ENCODE results near the gene IFT81. TPM values are rescaled to one million over a fixed set of nuclear protein-coding genes. Genes with fewer than 3 reads are reported as not detected.

The IFT81 gene
- total RNA-seq, 1 experiment from 2014 or later: 15.5 TPM

GRCh38 chr12:110186059-110186458 lies 61.9 kb downstream of the IFT81 start:
- intact Hi-C loops (cut with micrococcal nuclease; ENCODE audit: unreplicated experiment): no loop called here

GRCh38 chr12:110193196-110193595 lies 69.0 kb downstream of the IFT81 start:
- intact Hi-C loops (cut with micrococcal nuclease; ENCODE audit: unreplicated experiment): no loop called here
- in situ Hi-C loops (cut with HindIII; ENCODE audit: low pct_unique_long_range_greater_than_20kb, low sequenced_read_pairs): no loop called here
- POLR2A ChIA-PET: no interaction called here
- CTCF ChIA-PET: no interaction called here
- H3K9me3 ChIP-seq (ENCODE audit: control insufficient read depth, insufficient read depth, low read depth, low read length): no peaks in the 10 kb centered on the region
- TF ChIP-seq SIN3A (IDR thresholded peaks at IDR 0.05; ENCODE audit: borderline replicate concordance, insufficient read depth, low read depth, low read length): no peak
- TF ChIP-seq CTCF (IDR thresholded peaks at IDR 0.05): no peak
- TF ChIP-seq TCF7L2 (IDR thresholded peaks at IDR 0.05; ENCODE audit: low read depth, low read length): no peak
- TF ChIP-seq POLR2AphosphoS5 (IDR thresholded peaks at IDR 0.05; ENCODE audit: low read depth, low read length): no peak
- no TSS peak for BruUV-seq (replicated peaks)
- no peaks in the 10 kb centered on the region for H3K4me1 ChIP-seq (ENCODE audit: control insufficient read depth, insufficient read depth, low read length)
- no peaks in the 10 kb centered on the region for H3K27me3 ChIP-seq (ENCODE audit: control insufficient read depth, insufficient read depth, low read length)
- H3K27ac ChIP-seq (ENCODE audit: low read length): no peak overlapping the region
- H3K36me3 ChIP-seq (ENCODE audit: control insufficient read depth, insufficient read depth, low read length): no peaks in the 10 kb centered on the region
- no peak for ATAC-seq
- no peak for DNase-seq (ENCODE audit: low read depth, low spot score)
- H3K4me3 ChIP-seq (ENCODE audit: low read depth in 2 of 2, low read length in 2 of 2): no peak overlapping the region

More at GRCh38 chr12:110186059-110186458, 61.9 kb downstream of the IFT81 start:
- BruUV-seq (replicated peaks): no TSS peak
- DNase-seq (ENCODE audit: low read depth, low spot score) (no peak), ATAC-seq (no peak)
- H3K9me3 ChIP-seq (ENCODE audit: control insufficient read depth, insufficient read depth, low read depth, low read length): no peaks in the 10 kb centered on the region
- POLR2A ChIA-PET: interaction anchor here (0.7 kb wide), 1 partner anchor 39 kb away, joined by 5 read pairs; no protein-coding TSS in a partner anchor
- H3K4me3 ChIP-seq (ENCODE audit: low read depth in 2 of 2, low read length in 2 of 2): no peak overlapping the region
- no peaks in the 10 kb centered on the region for H3K4me1 ChIP-seq (ENCODE audit: control insufficient read depth, insufficient read depth, low read length)
- H3K27me3 ChIP-seq (ENCODE audit: control insufficient read depth, insufficient read depth, low read length): no peaks in the 10 kb centered on the region
- CTCF ChIA-PET: no interaction called here
- TF ChIP-seq REST (IDR thresholded peaks at IDR 0.05; ENCODE audit: insufficient read depth in 1 of 2, low read depth in 2 of 2, low read length in 1 of 2): no peak
- TF ChIP-seq CTCF (IDR thresholded peaks at IDR 0.05): no peak
- no peak for TF ChIP-seq SIN3A (IDR thresholded peaks at IDR 0.05; ENCODE audit: borderline replicate concordance, insufficient read depth, low read depth, low read length)
- TF ChIP-seq POLR2AphosphoS5 (IDR thresholded peaks at IDR 0.05; ENCODE audit: low read depth, low read length): no peak
- no peak for TF ChIP-seq TCF7L2 (IDR thresholded peaks at IDR 0.05; ENCODE audit: low read depth, low read length)
- in situ Hi-C loops (cut with HindIII; ENCODE audit: low pct_unique_long_range_greater_than_20kb, low sequenced_read_pairs): no loop called here
- no peak overlapping the region for H3K27ac ChIP-seq (ENCODE audit: low read length)
- H3K36me3 ChIP-seq (ENCODE audit: control insufficient read depth, insufficient read depth, low read length): no peaks in the 10 kb centered on the region

Measured in Panc1 (cell line).